Ovary (tissue), 9 donors: ENCODE results near the gene MXD3. TPM values are rescaled to one million over a fixed set of nuclear protein-coding genes. Genes with fewer than 3 reads are reported as not detected.

Experiments
- DNase-seq, 5 donors: peaks; one replicate each; pipeline ENCODE4 v3.0.0-alpha.2; 2019 to 2020
- H3K27ac ChIP-seq, 2 donors: fragments of 200-600 bp; one replicate each; pipeline versions ENCODE4 v1.5.1 to v1.8.0; 2019 to 2022
- H3K27me3 ChIP-seq: fragments of 200-600 bp; one replicate; pipeline ENCODE4 v1.8.0; 2022
- H3K36me3 ChIP-seq: fragments of 200-600 bp; sonication (generic); one replicate; pipeline ENCODE4 v1.5.1; 2019
- H3K4me1 ChIP-seq: one replicate; pipeline ENCODE4 v1.8.1; 2013; ENCODE audit warnings: mild to moderate bottlenecking, moderate library complexity; ENCODE audit not compliant: insufficient read depth
- H3K4me3 ChIP-seq: fragments of 200-600 bp; sonication (generic); one replicate; pipeline ENCODE4 v1.5.1; 2017
- H3K9me3 ChIP-seq, 2 donors: fragments of 200-600 bp in 1 of 2; sonication (generic) in 1 of 2; one replicate each; pipeline versions ENCODE4 v1.5.1 to v1.8.1; 2013 to 2019; ENCODE audit warnings: mild to moderate bottlenecking in 1 of 2, moderate library complexity in 1 of 2
- CTCF ChIP-seq, 3 donors: fragments of 450-650 bp in 2 of 3; fragments of 200-600 bp in 1 of 3; IDR thresholded peaks; one replicate each; pipeline versions ENCODE4 v1.5.1 to v1.8.0; 2016 to 2022; ENCODE audit warnings: antibody characterized with exemption in 3 of 3, mild to moderate bottlenecking in 1 of 3
- EP300 ChIP-seq: sonication (generic); formaldehyde crosslinking; IDR thresholded peaks from one replicate; pipeline ENCODE4 v1.6.1; 2017; ENCODE audit warnings: antibody characterized with exemption
- POLR2A ChIP-seq: fragments of 450-650 bp; IDR thresholded peaks from one replicate; pipeline ENCODE4 v1.6.1; 2017; ENCODE audit warnings: antibody characterized with exemption, mild to moderate bottlenecking, moderate library complexity
- WGBS, 3 donors: extraction: QIAGEN DNeasy Blood & Tissue Kit in 1 of 3; methylation state at CpG; one replicate each; pipeline versions ENCODE4 v1.1.5 to v1.1.7; 2013 to 2017; 5-methylcytosine and 5-hydroxymethylcytosine counted together
- intact Hi-C, 4 donors: fragments of 100-400 bp; cut with DNase I; formaldehyde crosslinking; loops; one replicate each; pipeline versions ENCODE4 v1.11.0 to v1.15.1; 2022 to 2023
- polyA plus RNA-seq, 2 donors: library from polyadenylated mRNA; stranded (reverse); fragments of 200-250 nt in 1 of 2; fragments of 350-450 nt in 1 of 2; fragmentation: Illumina TruSeq in 1 of 2; extraction: RNeasy Lipid Tissue Mini Kit (QIAGEN cat#74804) in 1 of 2; gene quantifications; one replicate each; pipeline ENCODE4 v1.2.3, GENCODE V29; 2013 to 2014
- total RNA-seq, 7 donors: library from RNA; depleted of rRNA in 2 of 7; stranded (reverse); fragments of >200 nt in 2 of 7; fragmentation: NEBNext Ultra II Directional in 3 of 7; extraction: Animal tissue kit (Norgen Biotek cat#: 25700) in 3 of 7; gene quantifications; one replicate each; pipeline versions ENCODE4 v1.1.0 to v1.2.4, GENCODE V29; 2016 to 2023
- donor health status: DM: no; HTN: no; CAD: no; lungs with moderate emphysema.
- donor health status: DM: no; HTN: no; CAD: no.
- donor health status: Bipolar disorder and iron deficiency.
- donor health status: DM: yes; HTN: yes; CAD: no.
- donor health status: DM: no; HTN: no; CAD: no.
- donor health status: DM: yes; HTN: yes; CAD: no.

The MXD3 gene
- total and polyA plus RNA-seq, 9 donors: 0.30 to 9.8 (median 6.0) TPM

- WGBS, 3 donors: 9 to 12% (median 11%) methylated on average over 1 of the region's 1 CpG
- Histone ChIP-seq H3K27ac (no peak overlapping the region), H3K27me3 (no peaks in the 10 kb centered on the region), H3K4me3 (no peak overlapping the region), H3K36me3 (no peaks in the 10 kb centered on the region), H3K9me3 (no peaks in the 10 kb centered on the region), H3K4me1 (peaks cover 4% of the 10 kb centered on the region)
- intact Hi-C loops: no loop called here
- TF ChIP-seq POLR2A (no peak), CTCF (IDR thresholded peaks at IDR 0.05) (no peak), EP300 (no peak)
- DNase-seq: no peak
Observed at GRCh38 chr5:177355868-177356168, 44.1 kb upstream of the MXD3 start.

GRCh38 chr5:177355162-177355867 lies 43.6 kb upstream of the MXD3 start:
- H3K4me3 ChIP-seq: no peak overlapping the region
- H3K27ac ChIP-seq: no peak overlapping the region
- DNase-seq: no peak
- WGBS, 3 donors: 81 to 85% (median 85%) methylated on average over 1 of the region's 1 CpG
- no peaks in the 10 kb centered on the region for H3K36me3 ChIP-seq
- H3K27me3 ChIP-seq: no peaks in the 10 kb centered on the region
- no peak for TF ChIP-seq POLR2A
- no peak for TF ChIP-seq EP300
- no peak for TF ChIP-seq CTCF (IDR thresholded peaks at IDR 0.05)
- H3K9me3 ChIP-seq: no peaks in the 10 kb centered on the region
- intact Hi-C loops: no loop called here
- peaks cover 8% of the 10 kb centered on the region for H3K4me1 ChIP-seq

- H3K27me3 ChIP-seq: no peaks in the 10 kb centered on the region
- no peaks in the 10 kb centered on the region for H3K9me3 ChIP-seq
- H3K4me3 ChIP-seq: no peak overlapping the region
- no peak overlapping the region for H3K27ac ChIP-seq
- DNase-seq: no peak
- peaks cover 12% of the 10 kb centered on the region for H3K4me1 ChIP-seq
- intact Hi-C loops: no loop called here
- TF ChIP-seq CTCF (IDR thresholded peaks at IDR 0.05) (no peak), POLR2A (no peak), EP300 (no peak)
- H3K36me3 ChIP-seq: no peaks in the 10 kb centered on the region
- WGBS, 3 donors: 70 to 78% (median 73%) methylated on average over 3 of the region's 3 CpGs
Observed at GRCh38 chr5:177354711-177355110, 43.0 kb upstream of the MXD3 start.

- Histone ChIP-seq H3K4me1 (peaks cover 12% of the 10 kb centered on the region), H3K4me3 (no peak overlapping the region), H3K9me3 (no peaks in the 10 kb centered on the region), H3K27ac (no peak overlapping the region), H3K36me3 (no peaks in the 10 kb centered on the region), H3K27me3 (no peaks in the 10 kb centered on the region)
- no peak for DNase-seq
- intact Hi-C loops: no loop called here
- TF ChIP-seq POLR2A: no peak
- TF ChIP-seq CTCF (IDR thresholded peaks at IDR 0.05): no peak
- TF ChIP-seq EP300: no peak
- 80 to 87% (median 83%) methylated on average over 3 of the region's 3 CpGs for WGBS, 3 donors
Observed at GRCh38 chr5:177354256-177354655, 42.6 kb upstream of the MXD3 start.
